GM21447 (cell line): ENCODE results near the gene DDX56.

Source experiments
- ATAC-seq: cut with Tn5 transposase; IDR thresholded peaks from one replicate; pipeline ENCODE4 v1.9.1; 2021; ENCODE audit not compliant: unreplicated experiment

Gene DDX56

GRCh38 chr7:44538093-44538797 is 35.5 kb downstream of the DDX56 start:
- no peak for ATAC-seq

- ATAC-seq, result no peak
Measured at GRCh38 chr7:44537442-44537841, 36.3 kb downstream of the DDX56 start.

GRCh38 chr7:44536090-44536489 is 37.6 kb downstream of the DDX56 start:
- no peak for ATAC-seq

- no peak for ATAC-seq
Measured at GRCh38 chr7:44535348-44536064, 38.2 kb downstream of the DDX56 start.

GRCh38 chr7:44534501-44534900 is 39.2 kb downstream of the DDX56 start:
- no peak for ATAC-seq

GRCh38 chr7:44534087-44534486 is 39.6 kb downstream of the DDX56 start:
- no peak for ATAC-seq

- ATAC-seq, result no peak
Measured at GRCh38 chr7:44533301-44534055, 40.2 kb downstream of the DDX56 start.

- no peak for ATAC-seq
Measured at GRCh38 chr7:44531421-44532380, 42.0 kb downstream of the DDX56 start.

- no peak for ATAC-seq
Measured at GRCh38 chr7:44530990-44531389, 42.7 kb downstream of the DDX56 start.

GRCh38 chr7:44524811-44525388 is 48.8 kb downstream of the DDX56 start:
- ATAC-seq, result no peak

- ATAC-seq, result no peak
Measured at GRCh38 chr7:44522315-44522714, 51.4 kb downstream of the DDX56 start.

GRCh38 chr7:44521347-44522095 is 52.2 kb downstream of the DDX56 start:
- no peak for ATAC-seq

GRCh38 chr7:44520574-44520973 is 53.1 kb downstream of the DDX56 start:
- no peak for ATAC-seq

GRCh38 chr7:44519546-44519945 is 54.2 kb downstream of the DDX56 start:
- no peak for ATAC-seq

GRCh38 chr7:44518761-44519160 is 54.9 kb downstream of the DDX56 start:
- ATAC-seq, result no peak

- no peak for ATAC-seq
Measured at GRCh38 chr7:44517175-44517574, 56.5 kb downstream of the DDX56 start.
